Fibroblast of the aortic adventitia (primary cell): ENCODE measurements around the gene TRPV6. TPM values are rescaled to one million over a fixed set of nuclear protein-coding genes. Genes with fewer than 3 reads are reported as not detected.

Experiments used
- DNase-seq: peaks from one replicate; pipeline ENCODE4 v3.0.0-alpha.2; 2010; ENCODE audit warnings: low read depth
- H3K4me3 ChIP-seq: 2 replicates; pipeline ENCODE4 v1.5.1; 2011; ENCODE audit warnings: low read depth, mild to moderate bottlenecking, control low read depth, low read length, moderate library complexity
- CTCF ChIP-seq: IDR thresholded peaks from 2 replicates; pipeline ENCODE4 v1.5.1; 2011; ENCODE audit warnings: mild to moderate bottlenecking, low read length, control low read depth, inconsistent platforms; ENCODE audit not compliant: insufficient read depth
- total RNA-seq: library from RNA; depleted of rRNA; stranded (reverse); fragments of >200 nt; gene quantifications from 2 replicates; pipeline ENCODE4 v1.2.3, GENCODE V29; 2012; ENCODE audit warnings: low replicate concordance

TRPV6 gene
- total RNA-seq, 1 donor: not detected

GRCh38 chr7:142855756-142856564 is 29.6 kb downstream of the TRPV6 start:
- peak; percentile 70 for DNase-seq
- peak overlapping the region; percentile 80 for H3K4me3 ChIP-seq
- no peak for TF ChIP-seq CTCF

DNA sequence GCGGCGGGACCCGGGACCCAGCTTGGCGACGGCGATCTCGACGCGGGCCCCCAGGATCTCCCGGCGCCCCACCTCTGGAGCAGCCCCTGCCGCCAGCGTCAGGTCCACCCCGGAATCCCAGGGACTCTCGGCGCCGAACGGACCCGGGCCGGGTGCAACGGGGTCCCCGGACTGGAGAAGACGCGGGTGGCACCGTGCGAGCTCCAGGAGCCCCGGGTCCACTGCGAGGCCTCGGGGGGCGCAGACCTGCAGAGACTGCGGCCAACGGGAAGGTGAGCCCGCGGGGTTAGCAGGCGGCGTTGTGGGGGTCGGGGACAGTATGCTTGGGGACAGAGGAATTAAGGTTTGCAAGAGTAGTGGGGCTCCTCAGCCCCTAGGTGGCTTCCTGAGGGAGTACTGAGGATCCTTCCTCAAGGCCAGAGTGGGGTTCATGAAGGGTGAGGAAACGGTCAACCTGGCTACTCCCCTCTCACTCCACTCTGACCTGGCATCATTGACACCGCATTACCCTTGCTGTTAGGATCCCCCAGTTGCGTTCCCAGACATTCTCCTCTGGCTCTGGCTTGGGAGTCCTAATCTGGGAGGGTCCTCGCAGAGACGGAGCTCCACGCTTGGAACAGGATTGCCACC is 30.3 kb downstream of the TRPV6 start:
- peak overlapping the region; percentile 80 for H3K4me3 ChIP-seq
- TF ChIP-seq CTCF: peak; percentile 15
- DNase-seq: no peak

DNA sequence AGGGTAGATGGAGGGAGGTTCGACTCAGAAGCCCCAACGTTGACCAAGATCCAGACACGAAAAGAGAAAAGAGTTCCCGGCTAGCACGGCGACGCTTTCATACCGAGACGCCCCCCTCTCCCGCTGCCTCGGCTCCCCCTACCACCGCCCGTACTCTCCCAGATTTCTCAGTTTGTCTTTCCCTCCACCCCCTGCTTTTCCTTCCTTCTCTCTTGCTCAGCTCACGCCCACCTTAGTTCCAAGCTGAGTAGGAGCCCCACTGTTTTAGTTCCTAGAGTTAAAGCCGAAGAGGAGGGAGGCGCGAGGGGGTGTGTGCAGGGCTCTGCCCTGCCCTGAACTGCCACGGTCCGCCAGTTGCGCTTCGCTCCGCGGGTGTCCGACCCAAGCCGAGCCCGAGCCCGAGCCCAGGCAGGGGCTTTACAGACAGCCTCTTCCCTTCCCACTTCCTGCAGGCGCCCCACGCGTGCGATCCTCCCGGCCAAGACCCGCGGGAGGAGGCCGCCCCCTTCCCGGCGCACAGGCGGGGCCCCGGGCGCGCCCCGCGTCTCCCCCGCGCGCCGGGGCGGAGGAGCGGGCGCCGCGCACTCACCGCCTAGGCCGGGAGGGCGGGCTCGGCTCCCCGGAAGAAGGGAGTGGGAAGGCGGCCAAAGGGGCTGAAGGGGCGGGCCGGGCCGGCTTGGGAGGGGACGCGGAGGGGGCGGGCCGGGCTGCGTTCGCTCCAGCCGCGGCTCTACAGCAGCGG is 31.0 kb downstream of the TRPV6 start, which contains the start of gene EPHB6:
TSS of gene EPHB6 (plus strand) at position 705 of the 742 bp plus-strand sequence. CDS start 8,152 bp downstream, outside the sequence.
- H3K4me3 ChIP-seq: peak within 1 kb of the TSS; percentile 80
- peak; percentile 58 for DNase-seq
- no peak for TF ChIP-seq CTCF

- DNase-seq: peak; percentile 68
- H3K4me3 ChIP-seq: peak overlapping the region; percentile 80
- peak; percentile 86 for TF ChIP-seq CTCF
These were observed 31.7 kb downstream of the TRPV6 start for GRCh38 chr7:142853739-142854371.

DNA sequence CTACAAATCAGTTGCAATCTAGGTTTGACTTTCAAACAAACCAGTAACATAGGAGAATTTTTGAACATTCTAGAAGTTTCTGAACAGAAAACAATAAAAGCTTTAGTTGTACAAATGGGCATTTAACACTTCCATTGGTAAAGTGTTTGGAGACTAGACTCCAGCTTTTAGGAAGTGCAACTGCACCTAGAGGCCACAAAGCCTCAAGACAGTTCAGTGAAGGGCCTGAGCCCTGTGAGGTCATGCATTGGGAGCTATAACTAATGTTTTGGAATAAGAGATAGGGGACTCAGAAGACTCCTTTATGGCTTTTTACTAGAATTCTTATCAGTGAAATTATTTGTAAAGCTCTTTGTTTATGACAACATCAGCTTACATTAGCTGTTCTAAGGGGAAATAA is 33.6 kb downstream of the TRPV6 start:
- no peak overlapping the region for H3K4me3 ChIP-seq
- no peak for TF ChIP-seq CTCF
- DNase-seq: no peak

- TF ChIP-seq CTCF: no peak
- DNase-seq: no peak
- H3K4me3 ChIP-seq: no peak overlapping the region
These were observed 34.3 kb downstream of the TRPV6 start for GRCh38 chr7:142851269-142851668.
